Keratinocyte (primary cell): Measurements from ENCODE around the gene FBRS. TPM values are rescaled to one million over a fixed set of nuclear protein-coding genes. Genes with fewer than 3 reads are reported as not detected.

Experiments
- DNase-seq: peaks from one replicate; pipeline ENCODE4 v3.0.0-alpha.2; 2011; ENCODE audit warnings: low read depth, missing footprints, low spot score
- FAIRE-seq: peaks from 2 replicates; lab custom pipeline; 2011; peaks lifted over from hg19 to GRCh38; lab: Jason Lieb, UNC
- H2AFZ ChIP-seq: 2 replicates; pipeline ENCODE4 v1.6.0; 2012; ENCODE audit warnings: low read length, control low read depth, inconsistent platforms; ENCODE audit not compliant: control insufficient read depth
- H3K27ac ChIP-seq: 2 replicates; pipeline ENCODE4 v1.5.1; 2011; ENCODE audit warnings: low read length; ENCODE audit not compliant: control insufficient read depth, insufficient read depth
- H3K27me3 ChIP-seq: 3 replicates; pipeline ENCODE4 v1.6.0; 2011; ENCODE audit warnings: low read length; ENCODE audit not compliant: control insufficient read depth, insufficient read depth; ENCODE audit errors: extremely low read depth
- H3K36me3 ChIP-seq, 2 experiments: 2 replicates in 1 of 2; 3 replicates in 1 of 2; pipeline ENCODE4 v1.5.1; 2011; ENCODE audit warnings: low read length in 2 of 2, mild to moderate bottlenecking in 1 of 2; ENCODE audit not compliant: control insufficient read depth in 2 of 2, insufficient read depth in 2 of 2; ENCODE audit errors: extremely low read depth in 1 of 2
- H3K4me1 ChIP-seq: 3 replicates; pipeline ENCODE4 v1.5.1; 2011; ENCODE audit warnings: low read length; ENCODE audit not compliant: control insufficient read depth, insufficient read depth; ENCODE audit errors: extremely low read depth
- H3K4me2 ChIP-seq: 3 replicates; pipeline ENCODE4 v1.6.0; 2011; ENCODE audit warnings: low read depth, low read length; ENCODE audit not compliant: control insufficient read depth, insufficient read depth; ENCODE audit errors: extremely low read depth
- H3K4me3 ChIP-seq, 3 experiments: fragments of 200-600 bp in 1 of 3; sonication (generic) in 1 of 3; 2 replicates in 2 of 3; 3 replicates in 1 of 3; pipeline ENCODE4 v1.5.1; 2011 to 2016; ENCODE audit warnings: low read length in 3 of 3, mild to moderate bottlenecking in 3 of 3, control low read depth in 2 of 3, inconsistent platforms in 1 of 3, low read depth in 1 of 3, mixed read lengths in 1 of 3, mixed run types in 1 of 3, moderate library complexity in 1 of 3; ENCODE audit not compliant: control insufficient read depth in 2 of 3, insufficient read depth in 2 of 3; ENCODE audit errors: extremely low read depth in 1 of 3
- H3K79me2 ChIP-seq: 2 replicates; pipeline ENCODE4 v1.6.0; 2012; ENCODE audit warnings: low read length; ENCODE audit not compliant: control insufficient read depth, insufficient read depth
- H3K9ac ChIP-seq: 3 replicates; pipeline ENCODE4 v1.6.0; 2011; ENCODE audit warnings: low read length; ENCODE audit not compliant: control insufficient read depth, insufficient read depth; ENCODE audit errors: extremely low read depth
- H3K9me1 ChIP-seq: 3 replicates; pipeline ENCODE4 v1.6.0; 2011; ENCODE audit warnings: low read length; ENCODE audit not compliant: control insufficient read depth, insufficient read depth; ENCODE audit errors: extremely low read depth
- H3K9me3 ChIP-seq: 2 replicates; pipeline ENCODE4 v1.5.1; 2012; ENCODE audit warnings: low read depth, low read length; ENCODE audit not compliant: control insufficient read depth
- H4K20me1 ChIP-seq: 3 replicates; pipeline ENCODE4 v1.6.0; 2011; ENCODE audit warnings: low read length; ENCODE audit not compliant: control insufficient read depth, insufficient read depth; ENCODE audit errors: extremely low read depth
- EZH2 ChIP-seq: IDR thresholded peaks from one replicate; pipeline ENCODE4 v1.6.1; 2012; ENCODE audit warnings: inconsistent platforms, mild to moderate bottlenecking, low read length, moderate library complexity
- dilution Hi-C: fragments of 300-500 bp; cut with MboI; formaldehyde crosslinking; loops from one replicate; pipeline ENCODE4 v1.7.0; 2020; ENCODE audit warnings: low sequenced_read_pairs; ENCODE audit not compliant: extremely low pct_ligation_motif_present
- polyA plus RNA-seq, 5 experiments: library from polyadenylated mRNA; depleted of rRNA in 3 of 5; stranded (reverse) in 3 of 5; stranded (forward) in 1 of 5; unstranded in 1 of 5; fragments of >200 nt; gene quantifications; 1 replicate in 1 of 5; 2 replicates in 3 of 5; 3 replicates in 1 of 5; pipeline versions ENCODE4 v1.2.1 to v1.2.3, GENCODE V29; 2011 to 2012; ENCODE audit warnings: missing spikeins in 2 of 5, low read depth in 1 of 5, low replicate concordance in 1 of 5
- TF ChIP-seq, protein P1 (sequence below), 3 experiments: IDR thresholded peaks in 1 of 3; conservative IDR thresholded peaks in 1 of 3; optimal IDR thresholded peaks in 1 of 3; 2 replicates in 2 of 3; 3 replicates in 1 of 3; pipeline versions ENCODE3 to v1.5.1; 2011; ENCODE audit warnings: low read length in 3 of 3, mild to moderate bottlenecking in 3 of 3, moderate library complexity in 2 of 3, control low read depth in 1 of 3, inconsistent platforms in 1 of 3; ENCODE audit not compliant: insufficient read depth in 2 of 3; ENCODE audit errors: extremely low read depth in 1 of 3

The FBRS gene
- polyA plus RNA-seq, 1 donor (not counting 4 experiments of a cell fraction or from before 2014, with no cell fraction given): 5.1 TPM

GRCh38 chr16:30663038-30663437, 4.8 kb downstream of the FBRS start:
- Histone ChIP-seq H2AFZ (no peak overlapping the region), H3K9me1 (no peaks in the 10 kb centered on the region), H3K4me3 (no peak overlapping the region), H3K4me2 (no peak overlapping the region), H3K4me1 (peaks cover 14% of the 10 kb centered on the region), H3K27ac (no peak overlapping the region), H3K9me3 (no peaks in the 10 kb centered on the region), H3K79me2 (peaks cover 50% of the 10 kb centered on the region), H3K27me3 (no peaks in the 10 kb centered on the region), H3K36me3 (peaks cover 50 to 52% of the 10 kb centered on the region in 2 experiments), H4K20me1 (no peaks in the 10 kb centered on the region), H3K9ac (no peak overlapping the region)
- FAIRE-seq: no peak
- DNase-seq: no peak
- dilution Hi-C loops: no loop called here
- TF ChIP-seq, protein P1, sequence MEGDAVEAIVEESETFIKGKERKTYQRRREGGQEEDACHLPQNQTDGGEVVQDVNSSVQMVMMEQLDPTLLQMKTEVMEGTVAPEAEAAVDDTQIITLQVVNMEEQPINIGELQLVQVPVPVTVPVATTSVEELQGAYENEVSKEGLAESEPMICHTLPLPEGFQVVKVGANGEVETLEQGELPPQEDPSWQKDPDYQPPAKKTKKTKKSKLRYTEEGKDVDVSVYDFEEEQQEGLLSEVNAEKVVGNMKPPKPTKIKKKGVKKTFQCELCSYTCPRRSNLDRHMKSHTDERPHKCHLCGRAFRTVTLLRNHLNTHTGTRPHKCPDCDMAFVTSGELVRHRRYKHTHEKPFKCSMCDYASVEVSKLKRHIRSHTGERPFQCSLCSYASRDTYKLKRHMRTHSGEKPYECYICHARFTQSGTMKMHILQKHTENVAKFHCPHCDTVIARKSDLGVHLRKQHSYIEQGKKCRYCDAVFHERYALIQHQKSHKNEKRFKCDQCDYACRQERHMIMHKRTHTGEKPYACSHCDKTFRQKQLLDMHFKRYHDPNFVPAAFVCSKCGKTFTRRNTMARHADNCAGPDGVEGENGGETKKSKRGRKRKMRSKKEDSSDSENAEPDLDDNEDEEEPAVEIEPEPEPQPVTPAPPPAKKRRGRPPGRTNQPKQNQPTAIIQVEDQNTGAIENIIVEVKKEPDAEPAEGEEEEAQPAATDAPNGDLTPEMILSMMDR (optimal IDR thresholded peaks at IDR 0.05 in 1 of 3, IDR thresholded peaks at IDR 0.05 in 1 of 3, conservative IDR thresholded peaks at IDR 0.05 in 1 of 3; ENCODE audit: extremely low read depth in 1 of 3, insufficient read depth in 2 of 3, low read length in 3 of 3): no peak
- no peak for TF ChIP-seq EZH2

DNA sequence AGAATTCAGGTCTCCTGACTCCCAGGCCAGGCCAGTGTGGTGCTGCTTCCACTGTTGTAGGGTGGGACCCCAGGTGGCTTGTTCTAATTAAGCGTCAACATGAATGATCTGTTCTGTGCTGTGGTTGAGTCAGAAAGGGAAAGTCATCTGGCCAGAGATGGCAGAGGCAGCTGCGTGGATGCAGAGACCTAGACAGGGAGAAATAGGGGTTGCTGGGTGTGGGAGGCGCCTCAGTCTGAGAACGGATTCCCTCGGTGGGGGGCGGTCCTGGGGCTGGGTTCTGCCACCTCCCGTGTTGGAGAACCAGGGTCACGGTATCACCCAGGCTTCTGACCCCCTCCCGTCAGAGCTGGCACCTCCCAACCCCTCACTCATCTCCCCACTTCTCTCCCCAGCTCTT, 5.6 kb downstream of the FBRS start:
- no peak overlapping the region for H3K27ac ChIP-seq
- H3K4me3 ChIP-seq: no peak overlapping the region
- dilution Hi-C loops: no loop called here
- H3K9me1 ChIP-seq: no peaks in the 10 kb centered on the region
- no peaks in the 10 kb centered on the region for H3K27me3 ChIP-seq
- H3K79me2 ChIP-seq: peaks cover 50% of the 10 kb centered on the region
- peaks cover 50 to 53% of the 10 kb centered on the region in 2 experiments for H3K36me3 ChIP-seq
- TF ChIP-seq EZH2: no peak
- no peaks in the 10 kb centered on the region for H4K20me1 ChIP-seq
- H2AFZ ChIP-seq: no peak overlapping the region
- no peaks in the 10 kb centered on the region for H3K9me3 ChIP-seq
- DNase-seq: no peak
- no peak overlapping the region for H3K9ac ChIP-seq
- peaks cover 14% of the 10 kb centered on the region for H3K4me1 ChIP-seq
- no peak for FAIRE-seq
- H3K4me2 ChIP-seq: no peak overlapping the region

DNA sequence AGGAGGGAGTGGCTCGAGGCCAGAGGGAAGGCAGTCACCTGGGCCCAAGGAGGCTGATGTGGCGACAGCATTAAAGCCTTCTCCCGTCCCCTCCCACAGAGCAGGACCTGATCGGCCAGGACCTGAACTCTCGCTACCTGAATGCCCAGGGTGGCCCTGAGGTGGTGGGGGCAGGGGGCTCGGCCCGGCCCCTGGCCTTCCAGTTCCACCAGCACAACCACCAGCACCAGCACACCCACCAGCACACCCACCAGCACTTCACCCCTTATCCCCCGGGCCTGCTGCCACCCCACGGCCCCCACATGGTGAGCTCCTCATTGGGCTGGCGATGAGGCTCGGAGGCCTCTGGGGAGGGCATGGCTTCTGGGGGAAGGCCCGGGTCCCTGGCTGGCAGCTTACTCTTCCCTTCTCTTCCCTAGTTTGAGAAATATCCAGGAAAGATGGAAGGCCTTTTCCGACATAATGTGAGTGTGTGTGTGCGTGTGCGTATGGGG, 6.4 kb downstream of the FBRS start:
- DNase-seq (no peak), FAIRE-seq (no peak)
- Histone ChIP-seq H3K79me2 (peaks cover 49% of the 10 kb centered on the region), H3K27ac (no peak overlapping the region), H3K9ac (no peak overlapping the region), H2AFZ (no peak overlapping the region), H3K4me3 (no peak overlapping the region), H3K27me3 (no peaks in the 10 kb centered on the region), H3K4me2 (no peak overlapping the region), H3K9me3 (no peaks in the 10 kb centered on the region), H4K20me1 (no peaks in the 10 kb centered on the region), H3K36me3 (peaks cover 50 to 55% of the 10 kb centered on the region in 2 experiments), H3K9me1 (no peaks in the 10 kb centered on the region), H3K4me1 (peaks cover 14% of the 10 kb centered on the region)
- TF ChIP-seq, protein P1 (optimal IDR thresholded peaks at IDR 0.05 in 1 of 3, IDR thresholded peaks at IDR 0.05 in 1 of 3, conservative IDR thresholded peaks at IDR 0.05 in 1 of 3; ENCODE audit: extremely low read depth in 1 of 3, insufficient read depth in 2 of 3, low read length in 3 of 3): no peak
- TF ChIP-seq EZH2: no peak
- dilution Hi-C loops: no loop called here
